KOPT-K1 (cell line): ENCODE results near the gene CSPG4.
"Not testable (repeated sequence)": the region's sequence is repeated elsewhere in the genome, so short reads cannot be mapped to it uniquely, and the experiment has no call there.

Source experiments
- H3K27ac ChIP-seq: fragments of 200-600 bp; sonication (generic); 2 replicates; pipeline ENCODE4 v1.5.1; 2016; ENCODE audit warnings: antibody characterized with exemption, mild to moderate bottlenecking, low read depth, low read length; ENCODE audit not compliant: poor library complexity, severe bottlenecking
- H3K36me3 ChIP-seq: fragments of 200-600 bp; sonication (generic); 2 replicates; pipeline ENCODE4 v1.5.1; 2017; ENCODE audit warnings: antibody characterized with exemption, mild to moderate bottlenecking, low read length, moderate library complexity; ENCODE audit not compliant: insufficient read depth
- H3K9me3 ChIP-seq: fragments of 200-600 bp; sonication (generic); 2 replicates; pipeline ENCODE4 v1.5.1; 2017; ENCODE audit warnings: antibody characterized with exemption, low read length, mild to moderate bottlenecking; ENCODE audit not compliant: insufficient read depth, poor library complexity, severe bottlenecking

Gene CSPG4

DNA sequence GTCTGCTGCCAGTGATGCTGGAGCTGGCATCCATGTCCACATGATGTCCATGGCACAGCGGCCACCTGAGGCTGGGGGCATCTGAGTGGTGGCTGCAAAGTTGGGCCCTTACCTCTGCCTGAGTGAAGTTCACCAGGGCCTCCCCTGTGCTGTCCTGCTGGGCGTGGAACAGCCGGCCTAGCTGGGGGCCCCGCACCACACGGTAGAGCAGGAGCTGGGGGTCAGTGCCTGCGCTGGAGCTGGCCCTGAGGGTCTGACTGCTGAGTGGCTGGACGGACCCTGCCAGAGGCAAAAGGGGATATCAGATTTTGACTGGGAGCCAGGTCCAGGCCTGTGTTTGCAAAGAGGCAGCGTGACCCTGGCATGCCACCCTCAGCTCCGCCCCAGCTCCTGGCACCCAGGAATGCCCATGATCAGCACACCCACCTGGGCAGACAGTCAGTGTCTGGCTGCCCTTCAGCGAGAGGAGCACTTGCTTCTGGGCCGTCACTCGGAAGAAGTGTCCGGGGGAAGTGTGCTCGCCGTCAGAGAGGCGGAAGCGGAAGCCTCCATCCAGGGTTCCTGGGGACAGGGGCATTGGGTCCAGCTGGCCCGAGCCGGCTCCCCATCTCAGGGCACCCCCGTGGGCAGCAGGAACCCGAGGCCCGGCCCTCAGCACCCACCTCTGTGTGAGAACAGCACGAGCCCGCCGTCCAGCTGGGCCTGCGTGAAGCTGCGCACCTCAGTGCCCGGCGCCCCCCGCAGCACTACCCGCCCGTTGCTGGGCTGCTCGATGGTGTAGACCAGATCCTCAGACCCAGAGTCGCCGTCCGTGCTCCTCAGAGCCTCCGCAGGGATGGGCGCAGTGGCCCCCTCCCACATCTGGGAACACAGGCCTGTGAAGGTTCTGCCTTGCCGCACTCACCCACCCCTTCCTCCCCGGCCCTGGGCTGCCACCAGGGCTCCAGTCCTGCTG is 30.2 kb downstream of the CSPG4 start:
- Histone ChIP-seq H3K36me3 (no peaks in the 10 kb centered on the region), H3K9me3 (no peaks in the 10 kb centered on the region), H3K27ac (no peak overlapping the region)

DNA sequence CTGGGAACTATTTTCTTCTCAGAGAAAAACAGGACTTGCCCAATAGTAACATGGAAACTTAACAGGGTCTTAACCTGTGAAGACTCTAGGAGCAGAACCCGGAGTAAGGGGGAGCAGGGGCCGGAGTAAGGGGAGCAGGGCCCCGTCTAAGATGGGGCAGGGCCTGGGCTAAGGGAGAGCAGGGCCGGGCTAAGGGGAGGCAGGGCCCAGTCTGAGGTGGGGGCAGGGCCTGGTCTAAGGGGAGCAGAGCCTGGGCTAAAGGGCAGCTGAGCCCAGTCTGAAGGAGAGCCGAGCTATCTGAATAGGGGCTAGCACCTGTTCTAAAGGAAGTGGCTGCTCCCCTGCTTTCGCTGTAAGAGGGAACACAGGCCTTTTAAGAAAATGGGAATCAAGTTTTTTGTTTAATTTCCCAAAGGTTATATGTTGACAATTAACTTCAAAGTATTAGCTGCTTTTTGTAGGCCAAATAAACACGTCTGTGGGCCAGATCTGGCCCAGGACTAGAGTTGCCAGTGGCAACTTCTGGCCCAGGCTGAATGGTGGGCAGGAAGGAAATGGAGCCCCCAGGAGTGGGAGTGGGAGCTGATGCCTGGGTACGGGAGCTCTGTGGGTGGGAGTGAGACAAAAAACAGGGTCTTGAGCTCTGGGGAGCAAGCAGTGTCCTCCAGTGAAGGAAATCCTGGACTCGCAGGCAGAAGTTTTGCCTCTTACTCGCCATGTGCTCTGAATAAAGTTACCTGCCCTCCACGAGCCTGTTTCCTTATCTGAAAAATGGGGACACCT is 32.5 kb downstream of the CSPG4 start:
- no peak overlapping the region for H3K27ac ChIP-seq
- no peaks in the 10 kb centered on the region for H3K9me3 ChIP-seq
- H3K36me3 ChIP-seq = no peaks in the 10 kb centered on the region

DNA sequence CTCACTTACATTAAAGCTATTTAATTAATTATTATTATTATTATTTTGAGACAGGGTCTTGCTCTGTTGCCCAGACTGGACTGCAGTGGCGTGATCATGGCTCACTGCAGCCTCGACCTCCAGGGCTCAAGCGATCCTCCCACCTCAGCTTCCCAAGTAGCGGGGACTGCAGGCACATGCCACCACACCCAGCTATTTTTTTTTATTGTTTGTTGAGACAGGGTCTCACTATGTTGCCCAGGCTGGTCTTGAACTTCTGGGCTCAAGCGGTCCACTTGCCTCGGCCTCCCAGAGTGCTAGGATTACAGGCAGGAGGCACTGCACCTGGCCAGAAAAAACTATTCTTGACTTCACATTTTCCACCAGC is 34.3 kb downstream of the CSPG4 start:
- not testable (repeated sequence) for H3K27ac ChIP-seq, H3K9me3 ChIP-seq, H3K36me3 ChIP-seq

DNA sequence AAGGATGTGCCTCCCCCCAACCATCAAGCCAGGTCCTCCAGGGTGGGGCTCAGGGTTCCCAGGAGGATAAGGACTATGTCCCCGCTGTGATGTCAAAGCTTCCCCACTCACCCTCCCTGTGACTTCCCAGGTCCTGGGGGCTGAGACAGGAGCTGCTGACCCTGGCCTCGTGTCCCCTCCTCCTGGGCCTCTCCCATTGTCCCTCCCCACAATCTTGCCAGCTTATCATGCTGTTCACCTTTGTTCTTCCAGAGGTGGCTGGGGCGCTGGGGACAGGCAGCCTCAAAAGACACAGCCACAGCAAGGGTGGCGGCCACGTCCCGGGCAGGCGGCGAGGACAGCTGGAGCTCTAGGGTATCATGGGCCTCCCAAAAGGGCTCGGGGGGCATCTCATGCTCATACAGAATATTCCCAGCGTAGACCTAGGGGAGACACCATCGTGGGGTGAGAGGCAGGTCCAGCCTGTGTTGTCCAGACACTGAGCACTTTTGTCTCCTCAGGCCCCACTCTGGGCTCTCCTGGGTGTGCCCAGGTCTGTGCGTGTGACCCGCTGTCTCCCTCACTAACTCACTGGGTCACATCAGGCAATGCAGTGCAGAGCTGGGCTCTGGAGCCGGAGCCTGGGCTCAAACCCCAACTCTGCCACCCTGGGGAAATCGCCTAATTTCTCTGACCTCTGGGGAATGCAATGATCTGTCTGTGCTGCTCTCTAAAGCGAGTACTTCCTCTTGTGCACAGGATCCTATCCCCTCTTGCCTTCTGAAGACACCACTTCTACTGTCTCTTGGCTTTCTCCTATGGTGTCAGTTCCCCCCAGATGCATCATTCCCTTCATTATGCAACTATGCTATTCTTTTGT is 35.0 kb downstream of the CSPG4 start:
- Histone ChIP-seq H3K27ac (no peak overlapping the region), H3K36me3 (no peaks in the 10 kb centered on the region), H3K9me3 (no peaks in the 10 kb centered on the region)

DNA sequence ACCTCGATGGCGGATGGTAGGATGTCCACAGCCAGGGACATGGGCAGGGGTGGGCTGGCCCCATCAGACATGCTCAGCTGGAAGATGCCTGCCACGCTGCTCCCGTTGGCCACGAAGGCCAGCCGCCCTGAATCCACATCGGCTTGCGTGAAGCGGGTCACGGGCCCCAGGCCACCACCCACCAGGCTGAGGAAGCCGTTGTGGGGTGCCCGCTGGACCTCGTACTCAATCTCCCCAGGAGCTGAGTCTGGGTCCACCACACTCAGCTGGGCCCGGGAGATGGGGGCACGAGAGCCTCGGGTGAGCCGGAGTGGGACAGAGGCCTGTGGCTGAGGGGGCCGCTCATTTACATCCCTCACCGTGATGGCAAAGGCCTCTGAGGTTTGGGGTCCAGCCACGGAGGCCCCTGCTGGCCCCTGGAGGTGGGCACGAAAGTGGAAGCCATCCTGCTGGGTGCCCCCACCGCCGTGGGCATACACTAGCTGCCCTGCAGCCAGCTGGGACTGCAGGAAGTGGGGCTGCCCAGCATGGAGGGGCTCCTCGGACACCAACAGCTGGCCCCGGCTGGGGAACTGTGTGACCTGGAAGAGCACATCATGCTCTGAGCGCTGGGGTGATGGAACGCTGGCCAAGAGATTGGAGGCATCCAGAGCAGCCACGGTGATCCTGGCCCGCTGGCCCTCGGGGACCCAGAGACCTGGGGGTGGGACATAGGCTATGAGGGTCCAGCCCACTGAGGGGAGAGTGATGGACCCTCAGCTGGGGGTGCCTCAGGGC is 35.8 kb downstream of the CSPG4 start:
- no peaks in the 10 kb centered on the region for H3K36me3 ChIP-seq
- no peaks in the 10 kb centered on the region for H3K9me3 ChIP-seq
- no peak overlapping the region for H3K27ac ChIP-seq

DNA sequence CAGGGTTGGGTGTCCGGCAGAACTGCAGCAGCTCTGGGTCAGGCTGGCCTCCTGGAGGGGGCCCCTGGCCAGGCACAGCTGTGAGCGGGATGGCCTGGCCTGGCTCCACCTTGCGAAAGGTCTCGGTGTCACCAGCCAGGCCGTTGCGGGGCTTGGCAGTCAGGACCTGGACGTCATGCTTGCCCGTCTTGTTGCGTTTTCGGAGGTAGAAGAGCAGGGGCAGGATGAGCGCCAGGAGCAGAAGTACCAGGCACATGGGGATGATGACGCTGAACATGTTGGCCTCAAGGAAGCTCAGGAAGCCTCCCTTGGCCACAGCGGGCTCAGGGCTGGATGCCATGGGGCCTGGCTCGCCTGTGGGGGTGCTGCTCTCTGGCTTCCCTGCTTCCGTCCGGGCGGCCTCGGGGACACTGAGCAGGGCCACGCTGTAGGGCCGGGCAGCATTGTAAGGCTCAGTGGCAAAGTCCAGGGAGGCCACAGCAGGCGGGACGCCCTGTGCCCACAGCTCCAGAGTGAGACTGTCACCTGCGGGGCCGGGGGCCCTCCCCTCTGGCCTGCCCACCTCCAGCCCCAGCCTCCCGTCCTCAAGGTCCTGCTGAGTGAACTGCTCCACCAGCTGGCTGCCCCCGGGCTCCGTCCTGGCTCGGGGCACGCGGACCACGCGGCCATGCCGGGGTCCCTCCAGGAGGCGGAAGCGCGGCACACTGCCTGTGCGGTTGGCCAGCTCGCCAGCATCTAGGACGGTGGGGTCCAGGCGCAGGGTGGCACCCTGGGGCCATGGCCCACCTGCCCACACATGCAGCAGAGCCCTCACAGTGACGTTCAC is 36.9 kb downstream of the CSPG4 start:
- Histone ChIP-seq H3K9me3 (no peaks in the 10 kb centered on the region), H3K36me3 (no peaks in the 10 kb centered on the region), H3K27ac (no peak overlapping the region)

DNA sequence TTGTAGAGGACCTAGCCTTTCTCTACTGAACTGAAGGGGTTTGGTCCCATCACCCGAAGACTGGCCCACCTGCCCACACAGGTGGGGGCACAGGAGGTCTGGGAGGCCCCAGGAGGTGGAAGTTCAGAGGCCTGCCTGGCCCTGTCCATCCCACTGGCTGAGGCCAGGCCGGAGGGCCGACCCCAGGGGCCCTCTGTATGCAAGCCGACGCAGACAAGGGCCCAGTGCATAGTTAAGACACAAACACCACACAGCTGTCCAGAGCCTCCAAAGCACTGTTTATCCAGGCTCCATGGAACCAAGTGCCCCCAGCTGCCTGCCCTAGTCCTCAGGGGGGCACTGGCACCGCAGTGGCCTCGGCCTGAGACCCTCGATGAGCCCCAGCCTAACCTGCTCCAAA is 38.3 kb downstream of the CSPG4 start:
- Histone ChIP-seq H3K36me3 (no peaks in the 10 kb centered on the region), H3K27ac (no peak overlapping the region)

DNA sequence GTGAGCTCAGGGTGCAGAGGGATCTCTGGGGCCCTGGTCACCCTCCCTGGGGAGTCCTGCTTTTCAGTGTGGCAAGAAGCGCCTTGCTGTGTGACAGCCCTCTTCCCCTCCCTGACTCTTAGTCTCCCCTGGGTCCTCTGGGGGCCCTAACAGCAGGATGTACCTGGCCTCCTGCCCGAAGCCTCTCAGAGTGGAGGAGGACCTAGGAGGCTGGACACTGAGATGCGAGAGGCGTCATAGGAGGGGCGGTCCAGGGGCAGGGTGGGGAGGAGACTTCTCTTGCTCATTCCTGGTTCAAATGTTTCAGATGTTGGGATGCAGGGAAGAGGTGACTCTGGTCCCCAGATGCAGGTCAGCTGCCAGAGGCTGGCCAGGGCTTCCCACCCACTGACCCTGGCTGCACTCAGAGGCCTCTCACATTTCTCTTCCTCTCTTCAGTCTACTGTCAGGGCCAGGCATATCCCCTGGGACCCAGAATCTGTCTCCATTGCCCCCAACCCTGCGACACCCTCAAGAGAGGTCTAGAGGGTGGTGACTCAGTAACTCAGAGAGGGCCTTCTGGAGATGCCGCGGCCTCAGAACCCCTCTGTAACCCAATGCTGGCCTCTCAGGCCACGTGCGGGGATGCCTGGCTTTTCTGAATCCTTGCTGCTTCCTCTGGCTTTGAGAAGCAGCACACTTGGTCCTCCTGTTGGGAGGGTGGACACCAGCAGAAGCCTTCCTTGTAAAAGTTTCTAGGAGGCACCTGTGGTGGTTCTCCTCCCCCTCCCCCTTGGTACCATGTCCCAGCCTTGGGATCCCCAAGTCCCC is 39.0 kb downstream of the CSPG4 start:
- no peak overlapping the region for H3K27ac ChIP-seq
- H3K36me3 ChIP-seq = no peaks in the 10 kb centered on the region
- no peaks in the 10 kb centered on the region for H3K9me3 ChIP-seq

More for the DNA sequence above, 38.3 kb downstream of the CSPG4 start:
- H3K9me3 ChIP-seq = no peaks in the 10 kb centered on the region

DNA sequence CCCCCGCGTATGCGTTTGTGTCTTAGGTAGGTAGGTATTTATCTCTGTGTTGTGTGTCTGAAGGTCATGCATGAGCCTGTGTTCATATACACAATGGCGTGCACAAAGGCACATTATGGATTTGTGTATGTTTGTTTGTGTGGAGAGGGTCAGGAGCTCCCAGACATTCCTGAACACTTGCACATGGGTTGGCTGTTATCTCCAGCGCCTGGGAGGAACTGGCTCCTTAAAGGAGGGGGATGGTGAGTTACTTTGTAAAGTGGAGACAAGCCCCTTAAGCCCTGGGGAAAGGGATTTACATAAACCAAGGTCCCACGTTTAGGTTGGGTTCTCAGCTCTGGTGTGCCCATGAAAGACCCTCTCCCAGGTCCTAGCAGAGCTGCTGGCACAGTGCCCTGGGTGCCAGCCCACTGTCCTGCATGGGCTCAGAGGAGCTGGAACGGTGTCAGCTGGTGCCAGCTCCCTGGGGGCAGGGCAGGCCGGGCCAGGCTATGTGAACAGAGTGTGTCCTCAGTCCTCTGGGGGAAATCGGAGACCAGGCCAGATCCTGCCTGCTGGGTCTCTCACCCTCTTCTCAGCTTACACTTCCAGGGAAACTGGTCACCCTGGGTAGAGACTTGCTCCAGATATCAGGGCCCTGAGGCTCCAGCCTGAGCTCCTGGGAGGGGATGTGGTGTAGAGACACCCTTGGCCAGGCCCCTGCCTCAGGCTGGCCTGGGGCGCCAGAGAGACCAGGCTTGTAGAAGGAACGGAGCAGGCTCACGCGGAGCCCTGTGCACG is 39.8 kb downstream of the CSPG4 start:
- Histone ChIP-seq H3K9me3 (no peaks in the 10 kb centered on the region), H3K36me3 (no peaks in the 10 kb centered on the region), H3K27ac (no peak overlapping the region)

DNA sequence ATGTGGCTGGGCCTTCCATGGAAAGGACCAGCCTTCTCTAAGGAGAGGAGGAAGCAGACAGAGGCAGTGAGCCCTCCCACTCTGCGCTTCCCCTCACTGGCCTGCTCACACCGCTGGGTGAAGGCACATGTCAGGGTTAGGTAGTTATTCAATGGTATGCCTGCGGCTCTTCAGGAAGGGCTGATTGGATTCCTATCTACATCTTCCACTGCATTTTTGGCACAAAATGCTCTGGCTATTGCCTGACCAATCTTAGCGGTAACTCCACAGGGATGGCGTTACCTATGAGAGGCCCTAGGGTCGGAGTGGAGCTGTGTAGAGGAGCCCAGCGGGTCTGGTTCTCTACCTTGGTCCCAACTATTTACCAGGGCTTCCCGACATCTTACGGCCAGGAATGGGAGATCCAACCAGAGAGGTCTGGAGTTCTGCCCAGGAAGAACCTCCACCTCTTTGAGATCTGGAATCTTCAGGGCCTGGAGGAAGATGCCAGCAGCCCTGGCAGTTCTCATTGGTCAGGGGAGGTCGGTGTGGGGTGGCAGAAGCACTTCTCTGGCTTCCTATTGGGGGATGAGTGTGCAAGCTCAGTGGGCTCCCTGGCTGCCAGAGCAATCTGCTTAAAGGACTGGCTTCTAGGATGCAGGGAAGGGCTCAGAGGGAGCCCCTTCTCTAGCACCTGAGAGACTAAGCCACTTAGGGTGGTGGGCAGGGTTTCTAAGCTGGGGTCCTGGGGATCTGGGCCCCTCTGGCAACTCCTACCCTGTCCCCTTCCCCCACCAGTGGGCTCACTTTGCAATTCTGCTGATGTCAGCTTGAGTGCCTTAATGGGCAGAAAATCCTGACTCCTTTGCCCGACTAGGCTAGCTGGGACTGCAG is 40.7 kb downstream of the CSPG4 start:
- Histone ChIP-seq H3K36me3 (no peaks in the 10 kb centered on the region), H3K9me3 (no peaks in the 10 kb centered on the region), H3K27ac (no peak overlapping the region)

DNA sequence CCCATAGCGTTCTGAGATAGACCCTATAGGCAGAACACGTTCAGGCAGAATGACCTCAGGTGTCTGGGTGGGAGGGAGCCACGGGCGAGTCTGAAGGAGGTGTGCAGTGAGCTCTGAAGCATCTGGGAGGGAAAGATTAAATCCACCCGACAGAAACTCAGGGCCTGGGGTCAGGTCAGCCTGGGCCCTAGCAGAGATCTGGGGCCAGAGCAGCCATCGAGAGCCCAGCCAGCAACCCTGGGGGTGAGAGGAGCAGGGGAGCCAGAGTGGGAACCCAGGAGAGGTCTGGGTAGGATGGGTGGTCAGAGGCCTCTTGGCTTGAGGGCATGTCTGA is 42.8 kb downstream of the CSPG4 start:
- Histone ChIP-seq H3K9me3 (no peaks in the 10 kb centered on the region), H3K27ac (no peak overlapping the region), H3K36me3 (no peaks in the 10 kb centered on the region)
